Measurements from ENCODE around the gene TAB2. TPM values are rescaled to one million over a fixed set of nuclear protein-coding genes. Genes with fewer than 3 reads are reported as not detected.

Gene TAB2
- total RNA-seq, 2 experiments from 2014 or later = 120 to 138 TPM

GRCh38 chr6:149422581-149422980 is 105.1 kb downstream of the TAB2 start:
- DNase-seq (no peak), ATAC-seq (no peak)
- H3K27me3 Mint-ChIP-seq = no peaks in the 10 kb centered on the region
- CTCF ChIA-PET = interaction anchor here (4.2 kb wide), 1 partner anchor 9 kb away, joined by 29 read pairs; no protein-coding TSS in a partner anchor
- peaks cover 23% of the 10 kb centered on the region for H3K4me1 Mint-ChIP-seq
- H3K36me3 Mint-ChIP-seq = no peaks in the 10 kb centered on the region
- no peak overlapping the region for H3K27ac Mint-ChIP-seq
- no peaks in the 10 kb centered on the region for H3K9me3 Mint-ChIP-seq (ENCODE audit: low read depth)
- H3K4me3 Mint-ChIP-seq = no peak overlapping the region

DNA sequence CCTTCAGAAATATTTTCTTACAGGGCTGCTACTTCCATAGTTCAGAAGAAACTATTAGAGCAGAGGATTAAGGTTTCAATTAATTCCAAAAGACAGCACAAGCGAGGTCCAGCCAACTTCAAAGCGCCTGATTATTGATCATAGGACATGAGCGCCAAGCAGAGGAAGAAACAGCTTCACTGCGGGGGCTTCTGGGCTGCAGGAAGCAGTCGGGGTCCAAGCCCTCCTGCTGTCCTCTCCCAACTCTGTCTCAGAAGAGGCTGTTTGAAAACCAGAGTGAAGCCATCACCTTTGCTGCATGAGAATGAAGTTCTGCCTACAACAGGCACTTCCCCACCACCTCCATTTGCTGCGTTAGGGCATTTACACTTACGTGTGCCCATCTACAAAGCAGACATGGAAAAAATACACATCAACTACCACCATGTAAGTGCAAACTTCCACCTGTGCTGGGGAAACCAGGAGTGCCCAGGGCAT is 106.5 kb downstream of the TAB2 start:
- Mint-ChIP-seq H3K36me3 (no peaks in the 10 kb centered on the region), H3K4me3 (no peak overlapping the region), H3K27ac (no peak overlapping the region), H3K27me3 (no peaks in the 10 kb centered on the region), H3K9me3 (ENCODE audit: low read depth) (no peaks in the 10 kb centered on the region), H3K4me1 (peaks cover 20% of the 10 kb centered on the region)
- no peak for ATAC-seq
- CTCF ChIA-PET = interaction anchor here (1.0 to 2.3 kb wide), 2 partner anchors 8 to 396 kb away, joined by 5 to 8 read pairs; no protein-coding TSS in a partner anchor
- DNase-seq = no peak

- CTCF ChIA-PET = interaction anchor here (1.3 to 2.3 kb wide), 2 partner anchors 7 to 103 kb away, joined by 4 to 8 read pairs; no protein-coding TSS in a partner anchor
- no peak for DNase-seq
- Mint-ChIP-seq H3K4me3 (no peak overlapping the region), H3K36me3 (no peaks in the 10 kb centered on the region), H3K9me3 (ENCODE audit: low read depth) (no peaks in the 10 kb centered on the region), H3K27me3 (no peaks in the 10 kb centered on the region), H3K27ac (no peak overlapping the region), H3K4me1 (peaks cover 16% of the 10 kb centered on the region)
- ATAC-seq = no peak
These were observed 107.7 kb downstream of the TAB2 start for GRCh38 chr6:149425224-149425623.

- H3K27ac Mint-ChIP-seq = no peak overlapping the region
- H3K4me1 Mint-ChIP-seq = peaks cover 11% of the 10 kb centered on the region
- ATAC-seq = no peak
- H3K9me3 Mint-ChIP-seq (ENCODE audit: low read depth) = no peaks in the 10 kb centered on the region
- no peaks in the 10 kb centered on the region for H3K36me3 Mint-ChIP-seq
- no peak for DNase-seq
- CTCF ChIA-PET = interaction anchor here (1.2 to 1.4 kb wide), 3 partner anchors 103 to 401 kb away, joined by 3 to 6 read pairs (median 4); no protein-coding TSS in a partner anchor
- no peak overlapping the region for H3K4me3 Mint-ChIP-seq
- no peaks in the 10 kb centered on the region for H3K27me3 Mint-ChIP-seq
These were observed 108.2 kb downstream of the TAB2 start for GRCh38 chr6:149425754-149426153.

DNA sequence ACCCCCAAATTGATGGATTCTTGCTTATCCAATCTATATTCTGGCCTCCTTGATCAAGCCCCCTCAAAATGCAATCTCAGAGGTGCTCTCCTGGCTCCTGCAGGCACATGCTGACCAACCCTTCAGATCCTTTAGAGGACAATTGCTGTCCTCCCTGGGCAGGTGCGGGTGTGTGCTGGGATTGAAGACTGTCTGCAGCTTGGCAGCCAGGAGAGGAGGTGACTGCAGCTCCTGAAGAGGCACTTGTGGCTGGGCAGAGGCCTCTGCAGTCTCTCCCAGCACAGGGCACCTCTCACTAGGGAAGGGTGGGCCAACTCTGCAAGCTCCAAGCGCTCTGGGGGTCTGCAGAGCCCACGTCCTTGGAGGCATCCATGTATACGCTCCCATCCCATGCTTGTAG is 111.1 kb downstream of the TAB2 start:
- Mint-ChIP-seq H3K27me3 (no peaks in the 10 kb centered on the region), H3K36me3 (no peaks in the 10 kb centered on the region), H3K4me3 (no peak overlapping the region), H3K9me3 (ENCODE audit: low read depth) (no peaks in the 10 kb centered on the region), H3K27ac (no peak overlapping the region), H3K4me1 (peaks cover 15% of the 10 kb centered on the region)
- ATAC-seq = no peak
- CTCF ChIA-PET = interaction anchor here (0.7 to 9.5 kb wide), 2 partner anchors 347 to 401 kb away, joined by 3 to 172 read pairs; no protein-coding TSS in a partner anchor
- no peak for DNase-seq

GRCh38 chr6:149429427-149430360 is 112.2 kb downstream of the TAB2 start:
- no peak overlapping the region for H3K4me3 Mint-ChIP-seq
- no peak overlapping the region for H3K27ac Mint-ChIP-seq
- no peaks in the 10 kb centered on the region for H3K27me3 Mint-ChIP-seq
- ATAC-seq = no peak
- H3K9me3 Mint-ChIP-seq (ENCODE audit: low read depth) = no peaks in the 10 kb centered on the region
- no peak for DNase-seq
- peaks cover 10% of the 10 kb centered on the region for H3K4me1 Mint-ChIP-seq
- CTCF ChIA-PET = interaction anchor here (0.7 to 9.5 kb wide), 6 partner anchors 95 to 402 kb away, joined by 3 to 172 read pairs (median 4); no protein-coding TSS in a partner anchor
- no peaks in the 10 kb centered on the region for H3K36me3 Mint-ChIP-seq

GRCh38 chr6:149431905-149432775 is 114.6 kb downstream of the TAB2 start:
- CTCF ChIA-PET = interaction anchor here (0.6 to 9.5 kb wide), 77 partner anchors 8 to 872 kb away, joined by 3 to 172 read pairs (median 5); no protein-coding TSS in a partner anchor
- H3K27ac Mint-ChIP-seq = peak overlapping the region; percentile 76
- no peaks in the 10 kb centered on the region for H3K9me3 Mint-ChIP-seq (ENCODE audit: low read depth)
- no peaks in the 10 kb centered on the region for H3K36me3 Mint-ChIP-seq
- DNase-seq (peak; percentile 95), ATAC-seq (peak; percentile 98)
- H3K27me3 Mint-ChIP-seq = no peaks in the 10 kb centered on the region
- H3K4me3 Mint-ChIP-seq = peak overlapping the region; percentile 28
- H3K4me1 Mint-ChIP-seq = peaks cover 14% of the 10 kb centered on the region

DNA sequence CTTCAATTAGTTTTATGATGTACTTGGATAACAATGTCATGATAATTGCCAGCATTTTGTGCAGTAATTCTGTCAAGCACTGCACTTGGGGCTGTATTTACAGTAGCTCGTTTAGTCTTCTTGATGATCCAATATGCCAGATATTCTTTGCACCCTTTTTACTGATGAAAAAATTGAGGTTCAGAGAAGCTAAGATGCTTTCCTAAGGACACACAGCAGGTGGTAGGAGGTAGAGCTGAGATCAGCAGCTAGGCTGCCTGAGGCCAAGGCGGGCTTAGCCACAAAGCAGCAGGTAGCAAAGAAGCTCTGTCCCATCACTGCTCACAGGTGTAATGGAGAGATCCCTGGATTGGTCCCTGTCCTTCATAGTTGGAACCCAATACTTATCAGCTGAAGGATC is 115.9 kb downstream of the TAB2 start:
- peaks cover 25% of the 10 kb centered on the region for H3K4me1 Mint-ChIP-seq
- no peak overlapping the region for H3K27ac Mint-ChIP-seq
- H3K9me3 Mint-ChIP-seq (ENCODE audit: low read depth) = no peaks in the 10 kb centered on the region
- H3K27me3 Mint-ChIP-seq = no peaks in the 10 kb centered on the region
- H3K36me3 Mint-ChIP-seq = peaks cover 2% of the 10 kb centered on the region
- ATAC-seq = no peak
- no peak for DNase-seq
- no peak overlapping the region for H3K4me3 Mint-ChIP-seq
- CTCF ChIA-PET = interaction anchor here (0.6 to 9.5 kb wide), 8 partner anchors 13 to 405 kb away, joined by 3 to 172 read pairs (median 30); no protein-coding TSS in a partner anchor

GRCh38 chr6:149433881-149434280 is 116.4 kb downstream of the TAB2 start:
- Mint-ChIP-seq H3K4me3 (no peak overlapping the region), H3K9me3 (ENCODE audit: low read depth) (no peaks in the 10 kb centered on the region), H3K4me1 (peaks cover 27% of the 10 kb centered on the region), H3K36me3 (peaks cover 2% of the 10 kb centered on the region), H3K27ac (no peak overlapping the region), H3K27me3 (no peaks in the 10 kb centered on the region)
- ATAC-seq = no peak
- no peak for DNase-seq
- CTCF ChIA-PET = interaction anchor here (2.3 to 9.5 kb wide), 6 partner anchors 12 to 406 kb away, joined by 9 to 172 read pairs (median 41); no protein-coding TSS in a partner anchor

GRCh38 chr6:149435919-149436586 is 118.5 kb downstream of the TAB2 start:
- DNase-seq (no peak), ATAC-seq (no peak)
- Mint-ChIP-seq H3K27ac (no peak overlapping the region), H3K27me3 (no peaks in the 10 kb centered on the region), H3K4me3 (no peak overlapping the region), H3K9me3 (ENCODE audit: low read depth) (no peaks in the 10 kb centered on the region), H3K4me1 (peaks cover 30% of the 10 kb centered on the region), H3K36me3 (peaks cover 2% of the 10 kb centered on the region)
- CTCF ChIA-PET = interaction anchor here (0.8 to 9.5 kb wide), 4 partner anchors 81 to 408 kb away, joined by 4 to 172 read pairs (median 5); no protein-coding TSS in a partner anchor

GRCh38 chr6:149436647-149437046 is 119.1 kb downstream of the TAB2 start:
- DNase-seq (no peak), ATAC-seq (no peak)
- peaks cover 30% of the 10 kb centered on the region for H3K4me1 Mint-ChIP-seq
- no peak overlapping the region for H3K4me3 Mint-ChIP-seq
- peaks cover 2% of the 10 kb centered on the region for H3K36me3 Mint-ChIP-seq
- no peaks in the 10 kb centered on the region for H3K27me3 Mint-ChIP-seq
- no peaks in the 10 kb centered on the region for H3K9me3 Mint-ChIP-seq (ENCODE audit: low read depth)
- CTCF ChIA-PET = interaction anchor here (0.8 to 9.5 kb wide), 3 partner anchors 81 to 409 kb away, joined by 4 to 172 read pairs (median 5); no protein-coding TSS in a partner anchor
- no peak overlapping the region for H3K27ac Mint-ChIP-seq

- Mint-ChIP-seq H3K27ac (no peak overlapping the region), H3K36me3 (peaks cover 2% of the 10 kb centered on the region), H3K9me3 (ENCODE audit: low read depth) (no peaks in the 10 kb centered on the region), H3K27me3 (no peaks in the 10 kb centered on the region), H3K4me3 (no peak overlapping the region), H3K4me1 (peaks cover 25% of the 10 kb centered on the region)
- CTCF ChIA-PET = interaction anchor here (0.8 to 9.5 kb wide), 2 partner anchors 80 to 409 kb away, joined by 5 to 172 read pairs; no protein-coding TSS in a partner anchor
- ATAC-seq (no peak), DNase-seq (no peak)
These were observed 119.7 kb downstream of the TAB2 start for GRCh38 chr6:149437212-149437611.
